ENCODE results near the gene CRNKL1.

- no peak for TF ChIP-seq GATA2 (IDR thresholded peaks at IDR 0.05; ENCODE audit: low read depth, low read length)
- TF ChIP-seq GATA3 (IDR thresholded peaks at IDR 0.05; ENCODE audit: low read depth, low read length), result no peak
Measured at GRCh38 chr20:20085071-20085470, 32.8 kb upstream of the CRNKL1 start.
